ENCODE results near the gene SREBF2. TPM values are rescaled to one million over a fixed set of nuclear protein-coding genes. Genes with fewer than 3 reads are reported as not detected.

The SREBF2 gene
- polyA plus RNA-seq, 1 donor from 2014 or later, result 73.0 TPM

GRCh38 chr22:41943661-41944209, 110.8 kb downstream of the SREBF2 start:
- H3F3A ChIP-seq (ENCODE audit: insufficient read depth, low read length, poor library complexity, severe bottlenecking), result no peaks in the 10 kb centered on the region
- no peak overlapping the region for H3K27ac ChIP-seq (ENCODE audit: low read length)
- no peak overlapping the region for H3K4me3 ChIP-seq (ENCODE audit: low read length)
- no peaks in the 10 kb centered on the region for H3K79me2 ChIP-seq (replicated peaks; ENCODE audit: insufficient read depth, low read length)
- no peaks in the 10 kb centered on the region for H3K27me3 ChIP-seq (ENCODE audit: insufficient read depth, low read depth, low read length)
- H3K4me2 ChIP-seq (ENCODE audit: low read length), result no peak overlapping the region
- no peak overlapping the region for H3K9ac ChIP-seq (ENCODE audit: low read length)
- no peaks in the 10 kb centered on the region for H4K20me1 ChIP-seq (ENCODE audit: insufficient read depth)
- no peaks in the 10 kb centered on the region for H3K9me3 ChIP-seq (ENCODE audit: low read length)
- TF ChIP-seq MXI1 (conservative IDR thresholded peaks at IDR 0.05; ENCODE audit: poor library complexity, severe bottlenecking) (no peak), TAF1 (IDR thresholded peaks at IDR 0.05; ENCODE audit: low read depth) (no peak), RAD21 (conservative IDR thresholded peaks at IDR 0.05) (no peak), CTCF (IDR thresholded peaks at IDR 0.05; ENCODE audit: poor library complexity, severe bottlenecking) (no peak), EZH2 (IDR thresholded peaks at IDR 0.05; ENCODE audit: borderline replicate concordance, insufficient read depth, low read length, poor library complexity, severe bottlenecking) (no peak), REST (IDR thresholded peaks at IDR 0.05; ENCODE audit: borderline replicate concordance) (no peak), SMC3 (conservative IDR thresholded peaks at IDR 0.05; ENCODE audit: poor library complexity) (no peak), EP300 (conservative IDR thresholded peaks at IDR 0.05; ENCODE audit: poor library complexity, severe bottlenecking) (no peak), POLR2AphosphoS5 (IDR thresholded peaks at IDR 0.05) (no peak)
- no peak overlapping the region for H2AFZ ChIP-seq (ENCODE audit: low read depth, low read length)
- H3K36me3 ChIP-seq (ENCODE audit: insufficient read depth, low read length), result no peaks in the 10 kb centered on the region
- no peaks in the 10 kb centered on the region for H3K9me2 ChIP-seq (ENCODE audit: insufficient read depth, low read length)

DNA sequence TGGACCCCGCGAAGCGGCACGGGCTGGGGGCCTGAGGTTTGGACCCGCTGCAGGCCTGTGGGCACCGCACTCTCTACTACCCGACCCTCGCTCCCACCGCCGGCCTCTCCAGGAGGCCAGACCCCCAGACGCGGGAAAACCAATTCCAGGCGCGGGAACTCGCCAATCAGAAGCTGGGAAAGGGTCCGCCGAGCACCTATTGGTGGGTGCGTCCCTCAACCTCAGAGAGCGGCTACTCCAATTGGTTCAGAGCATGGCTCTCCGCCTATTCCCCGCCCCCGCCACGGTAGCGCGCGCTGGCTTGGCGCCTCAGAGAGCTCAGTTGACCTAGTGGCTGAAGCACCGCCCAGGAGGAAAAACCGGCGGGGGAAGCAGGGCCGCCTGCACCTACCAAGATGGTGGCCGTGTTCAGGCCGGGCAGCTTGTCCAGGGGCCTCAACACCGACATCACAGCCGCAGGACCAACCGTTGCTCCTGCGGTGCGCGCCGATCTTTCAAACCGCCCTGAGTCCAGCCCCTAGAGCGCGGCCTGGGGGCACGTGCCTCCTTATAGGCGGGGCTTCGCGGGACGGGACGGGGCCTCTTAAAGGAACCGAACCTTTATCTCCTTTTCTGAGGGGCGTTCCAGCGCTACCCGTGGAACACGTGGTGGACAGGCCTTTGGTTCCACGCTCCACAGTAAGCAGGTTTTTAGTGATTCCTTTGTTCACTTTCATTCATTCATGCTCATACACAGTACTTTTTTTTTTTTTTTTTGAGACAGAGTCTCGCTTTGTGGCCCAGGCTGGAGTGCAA, 113.9 kb downstream of the SREBF2 start, which contains the start of gene CENPM:
Gene CENPM, minus strand, starts transcription at position 524 of the 795 bp plus-strand sequence. Its CDS starts 76 bp downstream, at position 448.
- H3K27ac ChIP-seq (ENCODE audit: low read length), result peak within 1 kb of the TSS; percentile 44
- H3K4me3 ChIP-seq (ENCODE audit: low read length), result peak within 1 kb of the TSS; percentile 92
- no peaks in the 10 kb centered on the region for H3K9me3 ChIP-seq (ENCODE audit: low read length)
- peak; percentile 24 for TF ChIP-seq REST (IDR thresholded peaks at IDR 0.05; ENCODE audit: borderline replicate concordance)
- peak; percentile 99 for TF ChIP-seq MXI1 (conservative IDR thresholded peaks at IDR 0.05; ENCODE audit: poor library complexity, severe bottlenecking)
- TF ChIP-seq POLR2AphosphoS5 (IDR thresholded peaks at IDR 0.05), result peak; percentile 48
- no peak for TF ChIP-seq SMC3 (conservative IDR thresholded peaks at IDR 0.05; ENCODE audit: poor library complexity)
- TF ChIP-seq RAD21 (conservative IDR thresholded peaks at IDR 0.05), result peak; percentile 33
- peak; percentile 48 for TF ChIP-seq CTCF (IDR thresholded peaks at IDR 0.05; ENCODE audit: poor library complexity, severe bottlenecking)
- H3K4me2 ChIP-seq (ENCODE audit: low read length), result peak within 1 kb of the TSS; percentile 63
- no peaks in the 10 kb centered on the region for H3F3A ChIP-seq (ENCODE audit: insufficient read depth, low read length, poor library complexity, severe bottlenecking)
- no peaks in the 10 kb centered on the region for H3K79me2 ChIP-seq (replicated peaks; ENCODE audit: insufficient read depth, low read length)
- H2AFZ ChIP-seq (ENCODE audit: low read depth, low read length), result peak within 1 kb of the TSS; percentile 53
- H4K20me1 ChIP-seq (ENCODE audit: insufficient read depth), result no peaks in the 10 kb centered on the region
- H3K36me3 ChIP-seq (ENCODE audit: insufficient read depth, low read length), result no peaks in the 10 kb centered on the region
- no peaks in the 10 kb centered on the region for H3K27me3 ChIP-seq (ENCODE audit: insufficient read depth, low read depth, low read length)
- peak within 1 kb of the TSS; percentile 52 for H3K9ac ChIP-seq (ENCODE audit: low read length)
- H3K9me2 ChIP-seq (ENCODE audit: insufficient read depth, low read length), result no peaks in the 10 kb centered on the region
